Measurements from ENCODE around the gene EMC8.

- TF ChIP-seq CTCF (conservative IDR thresholded peaks at IDR 0.05 in 1 of 2, IDR thresholded peaks at IDR 0.05 in 1 of 2; ENCODE audit: extremely low read depth in 1 of 2, insufficient read depth in 1 of 2, low read depth in 1 of 2, low read length in 2 of 2) (no peak), EZH2 (IDR thresholded peaks at IDR 0.05; ENCODE audit: borderline replicate concordance, low read length) (no peak)
These were observed 1.0 kb downstream of the EMC8 start for GRCh38 chr16:85798283-85798776.

Data from mammary epithelial cell (primary cell).